HG03139 (cell line): ENCODE data around the gene NEK7.
A peak's percentile ranks its signal among the peaks of the same experiment; 100 is the strongest.

Experiments used
- ATAC-seq: cut with Tn5 transposase; IDR thresholded peaks from one replicate; pipeline ENCODE4 v1.9.1; 2021; ENCODE audit not compliant: unreplicated experiment

Gene NEK7

GRCh38 chr1:198253259-198253658 lies 96.5 kb downstream of the NEK7 start:
- ATAC-seq: peak; percentile 57

DNA sequence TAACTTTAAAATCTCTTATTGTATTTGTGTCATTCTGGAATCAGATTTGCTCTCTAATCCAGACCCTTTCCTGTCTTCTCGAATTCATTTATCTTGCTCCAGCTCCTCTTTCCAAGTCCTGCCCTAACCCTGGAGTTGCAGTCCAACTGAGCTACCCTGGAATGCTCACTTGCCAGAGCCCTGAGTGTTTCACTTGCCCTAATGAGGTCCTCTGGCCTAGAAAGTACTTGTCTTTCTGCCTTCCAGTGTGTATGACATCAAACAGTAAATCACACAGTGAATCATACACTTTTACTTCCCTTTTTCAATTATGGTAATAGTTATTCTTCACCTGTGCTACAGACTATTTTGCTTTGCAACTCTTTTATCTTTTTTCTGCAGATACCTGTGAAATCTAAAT lies 96.9 kb downstream of the NEK7 start:
- peak; percentile 98 for ATAC-seq

DNA sequence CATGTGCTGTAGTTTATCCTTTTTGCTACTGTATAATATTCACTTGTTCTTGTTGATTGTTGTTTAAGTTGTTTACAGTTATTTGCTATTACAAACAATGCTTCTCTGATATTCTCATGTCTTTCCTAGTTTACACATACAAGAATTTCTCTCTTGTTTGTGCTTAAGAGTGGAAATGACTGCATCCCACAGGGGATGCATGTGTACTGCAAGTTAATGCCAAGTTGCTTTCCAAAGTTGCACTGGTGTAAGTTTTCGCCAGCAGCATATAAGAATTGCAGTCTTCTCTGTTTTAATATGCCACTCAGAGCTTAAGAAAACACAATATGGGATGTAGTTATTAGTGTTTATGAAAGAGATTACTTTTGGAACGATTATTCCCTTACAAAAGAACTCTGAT lies 97.7 kb downstream of the NEK7 start:
- no peak for ATAC-seq

DNA sequence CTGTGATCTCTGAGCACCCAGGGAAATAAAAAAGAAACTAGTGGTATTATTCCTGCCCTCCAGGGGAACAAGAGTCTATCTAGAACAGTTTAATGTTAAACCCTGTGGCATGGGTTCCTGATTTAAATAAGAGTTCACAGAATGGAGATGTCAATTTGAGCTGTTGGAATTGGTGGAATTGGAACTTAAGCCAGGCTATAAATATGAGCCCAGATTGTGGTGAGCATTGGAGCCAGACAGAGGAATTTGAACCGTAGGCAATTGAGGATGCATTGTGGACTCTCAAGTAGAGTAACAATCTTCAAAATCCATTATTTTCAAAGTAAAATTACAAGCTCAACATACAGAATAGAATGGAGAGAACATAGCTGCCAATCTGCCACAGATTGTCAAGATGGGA lies 98.2 kb downstream of the NEK7 start:
- ATAC-seq: no peak

- no peak for ATAC-seq
These were observed 99.0 kb downstream of the NEK7 start for GRCh38 chr1:198255784-198256183.

- ATAC-seq: no peak
These were observed 101.7 kb downstream of the NEK7 start for GRCh38 chr1:198258491-198258890.

GRCh38 chr1:198259333-198260074 lies 102.7 kb downstream of the NEK7 start:
- ATAC-seq: no peak

GRCh38 chr1:198261886-198262285 lies 105.1 kb downstream of the NEK7 start:
- no peak for ATAC-seq

- ATAC-seq: no peak
These were observed 106.4 kb downstream of the NEK7 start for GRCh38 chr1:198263186-198263585.

DNA sequence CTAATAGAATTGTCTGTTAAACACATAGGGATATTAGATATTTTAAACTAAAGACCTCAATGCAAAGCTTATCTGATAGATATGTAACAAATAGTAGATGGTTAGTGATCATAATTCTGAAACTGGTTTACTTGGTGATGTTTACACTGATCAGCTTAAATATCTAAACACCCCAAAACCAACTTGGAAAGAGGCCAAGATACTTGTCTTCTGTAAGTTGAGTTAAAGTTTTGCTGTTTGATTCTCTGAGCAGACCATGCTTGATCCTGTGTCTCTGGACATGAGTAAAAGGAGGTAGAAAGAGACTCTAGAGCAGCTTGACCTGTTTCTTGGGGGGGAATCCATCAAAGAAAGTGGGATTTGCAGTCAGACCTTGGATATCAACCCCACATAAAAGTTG lies 107.5 kb downstream of the NEK7 start:
- ATAC-seq: no peak

DNA sequence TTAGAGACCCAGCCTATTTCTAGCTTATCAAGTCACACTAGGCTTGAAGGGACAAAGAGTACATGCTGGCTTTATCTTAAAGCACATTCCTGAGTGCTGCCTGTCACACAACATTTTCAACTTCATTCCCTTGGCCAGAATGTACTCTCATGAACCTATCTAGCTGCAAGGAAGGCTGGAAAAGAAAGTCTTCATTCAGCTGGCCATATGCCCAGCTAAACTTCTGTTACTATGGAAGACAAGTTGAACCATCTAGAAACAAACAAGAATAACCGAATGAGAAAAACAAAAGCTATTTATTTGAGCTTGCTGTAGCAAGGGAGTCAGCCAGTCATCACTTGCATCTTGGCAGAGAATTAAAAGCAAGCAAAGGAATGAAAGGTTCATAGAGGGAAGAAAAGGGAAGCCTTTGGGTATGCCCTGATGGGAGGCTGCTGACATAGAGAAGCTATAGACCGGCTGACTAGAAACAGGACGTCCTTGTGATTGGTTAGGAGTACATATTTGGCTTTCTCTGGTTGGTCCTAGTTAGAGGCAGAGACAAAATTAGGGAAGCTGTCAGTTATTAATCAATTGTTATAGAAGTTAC lies 108.4 kb downstream of the NEK7 start:
- peak; percentile 75 for ATAC-seq

GRCh38 chr1:198267056-198267455 lies 110.3 kb downstream of the NEK7 start:
- ATAC-seq: no peak

- no peak for ATAC-seq
These were observed 111.1 kb downstream of the NEK7 start for GRCh38 chr1:198267921-198268320.

GRCh38 chr1:198268784-198269645 lies 112.2 kb downstream of the NEK7 start:
- ATAC-seq: no peak

DNA sequence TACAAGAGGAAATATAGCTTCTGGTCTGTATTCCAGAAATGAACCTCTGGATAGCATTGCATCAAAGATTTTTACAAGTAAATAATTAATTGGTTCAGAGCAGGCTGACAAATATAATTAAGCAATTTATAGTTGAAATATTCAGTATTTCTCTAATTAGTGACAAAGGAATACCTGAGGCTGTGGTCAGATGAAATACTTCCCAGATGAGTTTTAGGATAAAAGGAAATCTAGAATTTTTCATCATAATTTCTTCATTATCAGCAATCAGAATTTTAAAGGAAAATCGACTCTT lies 112.8 kb downstream of the NEK7 start:
- ATAC-seq: no peak

- ATAC-seq: no peak
These were observed 113.6 kb downstream of the NEK7 start for GRCh38 chr1:198270273-198270828.

GRCh38 chr1:198271467-198271866 lies 114.7 kb downstream of the NEK7 start:
- ATAC-seq: no peak

DNA sequence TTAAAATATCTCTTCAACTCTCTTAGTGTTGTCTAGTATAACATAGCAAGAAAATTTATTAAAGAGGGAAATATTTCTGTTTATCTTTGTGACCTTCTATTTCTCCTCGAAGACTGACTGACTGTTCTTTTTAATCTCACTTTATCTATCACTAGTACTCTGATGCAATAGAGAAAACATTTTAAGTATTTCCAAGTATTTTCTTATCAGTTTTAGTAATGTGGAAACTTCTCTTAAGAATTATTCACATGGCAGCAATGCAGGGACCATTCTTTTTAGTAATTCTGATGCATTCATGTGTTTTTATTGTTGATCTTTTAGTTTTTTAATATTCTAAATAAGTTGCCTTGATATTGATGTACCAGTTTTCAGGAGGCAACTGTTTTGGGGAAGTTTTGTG lies 115.7 kb downstream of the NEK7 start:
- no peak for ATAC-seq

- no peak for ATAC-seq
These were observed 117.0 kb downstream of the NEK7 start for GRCh38 chr1:198273748-198274295.

DNA sequence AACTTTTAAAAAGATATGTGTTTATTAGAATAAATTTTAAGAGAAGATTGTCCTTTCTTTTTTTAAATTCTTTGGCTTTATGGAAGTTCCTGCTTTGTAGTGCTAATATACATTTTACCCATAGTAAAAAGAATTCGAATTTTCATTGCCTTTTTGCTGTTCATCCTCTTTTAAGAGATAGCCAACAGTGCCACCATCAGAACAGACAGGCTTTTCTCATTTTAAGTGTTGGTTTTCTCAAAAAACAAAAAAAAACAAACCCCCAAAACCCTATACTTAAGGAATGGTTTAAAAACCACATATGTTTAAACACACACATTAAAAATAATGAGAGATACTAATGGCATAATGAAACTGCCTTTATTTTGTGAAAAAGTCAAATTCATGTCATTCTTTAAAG lies 118.8 kb downstream of the NEK7 start:
- ATAC-seq: no peak

- ATAC-seq: no peak
These were observed 119.4 kb downstream of the NEK7 start for GRCh38 chr1:198276241-198276640.

DNA sequence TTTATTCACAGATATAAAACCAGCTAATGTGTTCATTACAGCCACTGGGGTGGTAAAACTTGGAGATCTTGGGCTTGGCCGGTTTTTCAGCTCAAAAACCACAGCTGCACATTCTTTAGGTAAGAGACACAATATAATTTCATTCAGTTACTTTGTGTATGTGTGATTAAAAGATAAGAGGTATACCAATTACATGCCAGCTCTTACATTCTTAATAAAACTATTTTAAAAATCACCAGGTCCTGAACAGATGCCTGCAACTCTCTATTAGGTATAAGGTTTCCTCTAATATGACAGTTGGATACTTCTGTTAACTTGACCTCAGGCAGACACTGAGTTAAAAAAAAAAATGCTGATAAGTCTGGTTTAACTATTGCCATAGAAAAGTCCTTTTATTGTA lies 122.1 kb downstream of the NEK7 start:
- no peak for ATAC-seq
